GF-D8 (cell line): ENCODE results near the gene RXYLT1.
"Not testable (repeated sequence)": the region's sequence is repeated elsewhere in the genome, so short reads cannot be mapped to it uniquely, and the experiment has no call there.

Experiments
- DNase-seq: peaks from one replicate; lab custom pipeline; 2025; lab: John Stamatoyannopoulos, UW

The RXYLT1 gene

DNA sequence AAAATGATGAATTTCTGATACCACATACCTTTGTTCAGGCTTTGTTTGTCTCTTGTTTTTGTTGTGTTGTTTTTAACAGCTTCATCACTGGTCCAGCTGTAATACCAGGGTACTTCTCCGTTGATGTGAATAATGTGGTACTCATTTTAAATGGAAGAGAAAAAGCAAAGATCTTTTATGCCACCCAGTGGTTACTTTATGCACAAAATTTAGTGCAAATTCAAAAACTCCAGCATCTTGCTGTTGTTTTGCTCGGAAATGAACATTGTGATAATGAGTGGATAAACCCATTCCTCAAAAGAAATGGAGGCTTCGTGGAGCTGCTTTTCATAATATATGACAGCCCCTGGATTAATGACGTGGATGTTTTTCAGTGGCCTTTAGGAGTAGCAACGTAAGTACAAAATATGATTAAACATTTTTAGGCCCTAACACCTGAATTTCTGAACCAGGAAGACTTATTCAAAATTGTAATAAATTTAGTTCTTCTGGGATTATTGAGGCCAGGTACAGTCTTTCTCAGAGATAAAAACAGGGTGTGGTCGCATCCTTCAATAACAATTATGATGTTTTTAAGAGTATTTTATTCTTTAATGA lies 22.4 kb downstream of the RXYLT1 start:
- no peak for DNase-seq

GRCh38 chr12:63804746-63805145 lies 25.0 kb downstream of the RXYLT1 start:
- no peak for DNase-seq

DNA sequence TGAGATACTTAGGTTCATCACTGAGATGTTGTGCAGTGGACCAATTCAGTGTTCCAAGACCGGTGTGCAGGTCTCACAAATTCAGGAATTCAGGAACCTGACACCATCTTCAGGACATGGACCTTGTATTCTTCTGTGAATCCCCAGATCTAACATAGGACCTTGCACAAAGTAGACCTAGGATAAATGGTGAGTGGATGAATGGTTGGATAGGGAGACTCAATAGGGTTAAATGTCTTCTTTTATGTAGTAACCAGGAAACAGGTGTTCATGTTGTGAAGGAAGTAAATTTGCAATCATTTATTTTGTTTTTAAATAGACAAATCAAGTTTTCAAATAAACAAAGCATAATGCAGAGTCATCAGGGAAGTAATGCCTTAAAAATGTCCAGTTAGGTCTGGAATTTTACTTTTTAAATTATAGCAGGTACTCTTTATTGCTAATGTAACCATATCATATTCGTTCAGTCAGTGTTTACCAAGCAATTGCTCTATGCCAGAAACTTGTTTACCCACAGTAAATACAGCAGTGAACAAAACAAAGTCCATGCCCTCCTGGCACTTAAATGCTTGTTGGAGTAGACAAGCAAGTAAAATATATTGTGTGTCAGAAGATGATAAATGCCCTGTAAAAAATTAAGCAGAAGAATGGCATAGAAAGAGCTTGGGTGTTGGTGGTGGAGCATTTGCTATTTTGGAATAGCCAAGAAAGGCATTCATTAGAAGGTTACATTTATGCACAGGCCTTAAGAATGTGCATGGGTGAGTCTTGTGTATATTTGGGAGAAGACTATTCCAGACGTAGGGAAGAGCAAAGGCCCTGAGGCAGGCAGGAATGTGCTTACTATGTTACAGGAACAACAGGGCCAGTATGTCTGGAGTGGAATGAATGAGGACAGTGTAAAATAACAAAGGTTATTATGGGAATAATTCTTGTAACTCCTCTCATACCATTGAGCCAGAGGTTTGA lies 26.3 kb downstream of the RXYLT1 start:
- DNase-seq = no peak

GRCh38 chr12:63808631-63809030 lies 28.9 kb downstream of the RXYLT1 start:
- no peak for DNase-seq

DNA sequence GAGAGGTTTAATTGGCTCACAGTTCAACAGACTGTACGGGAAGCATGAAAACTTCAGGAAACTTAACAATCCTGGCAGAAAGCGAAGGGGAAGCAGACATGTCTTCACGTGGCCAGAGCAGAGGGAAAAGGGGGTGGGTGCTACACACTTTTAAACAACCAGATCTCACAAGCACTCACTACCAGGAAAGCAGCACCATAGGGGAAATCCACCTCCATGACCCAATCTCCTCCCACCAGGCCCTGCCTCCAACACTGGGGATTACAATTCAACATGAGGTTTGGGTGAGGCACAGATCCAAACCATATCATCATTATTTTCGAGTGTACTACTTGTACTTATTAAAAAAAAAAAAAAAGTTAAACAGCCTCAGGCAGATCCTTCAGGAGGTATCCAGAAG lies 29.9 kb downstream of the RXYLT1 start:
- DNase-seq = no peak

- no peak for DNase-seq
Observed at GRCh38 chr12:63811334-63811733, 31.6 kb downstream of the RXYLT1 start.

GRCh38 chr12:63811755-63812154 lies 32.0 kb downstream of the RXYLT1 start:
- no peak for DNase-seq

DNA sequence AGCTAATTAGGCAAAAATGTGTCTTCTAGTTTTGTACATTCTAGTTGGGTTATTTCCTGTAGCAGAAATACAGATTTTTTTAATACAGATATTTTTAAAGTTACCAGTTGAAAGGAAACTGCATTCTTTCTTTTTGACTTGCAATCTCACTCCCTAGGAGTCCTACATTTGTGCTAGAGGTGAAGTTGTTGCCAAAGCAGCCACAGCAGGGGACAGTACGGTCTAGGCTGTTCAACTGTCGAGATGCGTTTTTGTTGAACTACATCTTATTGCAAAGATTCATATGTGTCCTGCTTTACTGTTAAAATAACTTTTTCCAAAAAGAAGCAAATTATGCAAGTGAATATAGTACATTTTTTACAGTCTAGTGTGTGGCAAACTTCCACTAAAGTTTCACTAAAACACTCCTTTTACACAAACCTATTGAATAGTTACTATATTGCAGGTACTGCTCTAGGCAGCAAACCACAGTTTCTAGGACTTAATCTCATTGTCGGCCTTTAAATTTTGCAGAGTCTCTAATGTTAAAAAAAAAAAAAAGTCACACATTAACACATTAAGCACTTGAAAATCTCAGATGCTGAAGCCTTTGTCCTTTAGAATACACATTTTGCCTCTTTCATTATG lies 34.5 kb downstream of the RXYLT1 start:
- no peak for DNase-seq

DNA sequence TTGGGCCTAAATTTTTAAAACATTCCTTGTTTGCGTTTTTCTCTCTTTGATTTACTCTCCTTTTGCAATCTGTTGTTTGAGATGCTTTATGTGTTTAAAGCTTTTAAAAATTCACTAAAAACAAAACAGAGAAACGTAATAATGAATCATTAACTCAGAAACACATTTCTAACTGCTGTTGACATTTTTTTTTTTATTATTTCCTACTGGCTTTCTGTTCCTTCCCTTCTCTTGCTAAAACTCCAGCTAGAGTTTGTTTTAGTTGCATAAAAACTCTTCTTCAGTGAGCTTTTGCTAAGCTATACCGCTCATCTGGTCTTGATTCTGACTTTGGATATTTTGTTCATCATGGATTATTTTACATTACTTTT lies 35.8 kb downstream of the RXYLT1 start:
- DNase-seq = no peak

- no peak for DNase-seq
Observed at GRCh38 chr12:63816031-63816430, 36.3 kb downstream of the RXYLT1 start.

DNA sequence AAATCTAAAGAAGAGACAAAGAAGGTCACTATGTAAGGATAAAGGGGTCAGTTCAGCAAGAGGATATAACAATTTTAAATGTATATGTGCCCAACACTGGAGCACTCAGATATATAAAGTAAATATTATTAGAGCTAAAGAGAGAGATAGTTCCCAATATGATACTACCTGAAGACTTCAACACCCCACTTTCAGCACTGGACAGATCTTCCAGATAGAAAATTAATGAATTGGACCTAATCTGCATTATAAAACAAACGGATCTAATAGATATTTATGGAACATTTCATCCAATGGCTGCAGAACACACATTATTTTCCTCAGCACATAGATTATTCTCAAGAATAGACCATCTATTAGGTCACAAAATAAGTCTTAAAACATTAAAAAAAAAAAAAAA lies 40.7 kb downstream of the RXYLT1 start:
- DNase-seq = no peak

- no peak for DNase-seq
Observed at GRCh38 chr12:63821781-63822251, 42.1 kb downstream of the RXYLT1 start.

DNA sequence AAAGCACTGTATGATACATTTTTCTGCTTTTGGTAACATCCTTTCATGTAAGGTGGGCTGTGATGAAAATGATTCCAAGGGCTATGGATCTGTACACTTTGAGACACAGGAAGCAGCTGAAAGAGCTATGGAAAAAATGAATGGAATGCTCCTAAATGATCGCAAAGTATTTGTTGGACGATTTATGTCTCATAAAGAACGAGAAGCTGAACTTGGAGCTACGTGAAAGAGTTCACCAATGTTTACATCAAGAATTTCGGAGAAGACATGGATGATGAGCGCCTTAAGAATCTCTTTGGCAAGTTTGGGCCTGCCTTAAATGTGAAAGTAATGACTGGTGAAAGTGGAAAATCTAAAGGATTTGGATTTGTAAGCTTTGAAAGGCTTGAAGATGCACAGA lies 42.6 kb downstream of the RXYLT1 start:
- no peak for DNase-seq

GRCh38 chr12:63823040-63823439 lies 43.3 kb downstream of the RXYLT1 start:
- no peak for DNase-seq

DNA sequence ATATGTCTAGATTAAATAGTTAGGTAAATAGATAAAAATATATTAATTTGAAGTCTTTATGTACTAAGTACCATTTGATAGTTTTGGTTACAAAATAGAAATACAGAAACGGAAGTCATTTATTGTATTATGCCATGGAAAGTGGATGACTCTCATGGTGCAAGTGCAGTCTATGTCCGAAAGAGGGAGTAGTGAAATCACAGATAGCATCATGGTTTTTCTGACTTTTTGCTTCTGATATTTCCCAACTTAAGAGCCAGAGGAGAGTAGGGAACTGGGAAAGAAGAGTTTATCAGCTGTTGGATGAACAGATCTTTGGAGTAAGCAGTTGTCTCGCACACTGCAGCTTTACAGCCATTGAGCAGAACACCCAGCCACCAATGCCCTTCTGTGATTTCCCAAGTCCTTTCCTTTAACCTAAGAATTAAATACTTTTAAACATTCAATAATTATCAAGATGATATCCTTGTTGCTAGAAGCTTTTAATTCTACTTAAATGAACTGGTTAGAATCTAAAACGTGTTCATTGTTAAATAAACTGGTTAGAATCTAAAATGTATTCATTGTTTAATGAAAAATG lies 46.4 kb downstream of the RXYLT1 start:
- no peak for DNase-seq

DNA sequence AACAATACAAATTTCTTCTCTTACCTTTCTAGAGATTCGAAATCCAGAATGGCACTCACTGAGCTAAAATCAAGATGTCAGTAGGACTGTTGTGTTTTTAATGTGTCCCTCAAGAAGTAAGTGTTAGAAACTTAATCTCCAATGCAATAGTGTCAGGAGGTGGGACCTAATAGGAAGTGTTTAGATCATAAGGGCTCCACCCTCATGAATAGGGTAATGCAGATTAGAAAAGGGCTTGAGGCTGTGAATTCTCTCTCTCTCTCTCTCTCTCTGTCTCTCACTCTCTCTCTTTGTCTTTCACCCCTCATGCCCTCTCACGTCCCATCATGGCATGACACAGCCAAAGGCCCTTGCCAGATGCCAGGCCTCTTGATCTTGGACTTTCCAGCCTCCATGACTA lies 49.2 kb downstream of the RXYLT1 start:
- DNase-seq = no peak

DNA sequence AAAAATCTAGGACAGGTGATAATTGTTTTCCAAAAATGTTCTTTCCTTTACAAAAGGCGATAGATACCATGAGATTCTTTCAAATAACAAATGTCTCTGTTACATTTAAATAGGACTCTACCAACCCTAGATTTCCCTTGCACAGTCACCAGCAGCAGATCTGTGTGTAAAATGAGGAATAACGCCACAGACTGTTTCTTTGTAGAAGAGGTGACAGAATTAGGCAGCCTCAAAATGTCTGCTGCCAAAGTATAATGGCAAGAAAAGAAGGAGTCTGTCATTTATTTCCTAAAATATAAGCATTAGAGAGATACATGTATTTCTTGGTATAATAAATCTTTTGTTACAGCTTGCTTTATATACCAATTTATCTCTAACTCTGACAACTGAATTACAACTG lies 56.3 kb downstream of the RXYLT1 start:
- DNase-seq = no peak

DNA sequence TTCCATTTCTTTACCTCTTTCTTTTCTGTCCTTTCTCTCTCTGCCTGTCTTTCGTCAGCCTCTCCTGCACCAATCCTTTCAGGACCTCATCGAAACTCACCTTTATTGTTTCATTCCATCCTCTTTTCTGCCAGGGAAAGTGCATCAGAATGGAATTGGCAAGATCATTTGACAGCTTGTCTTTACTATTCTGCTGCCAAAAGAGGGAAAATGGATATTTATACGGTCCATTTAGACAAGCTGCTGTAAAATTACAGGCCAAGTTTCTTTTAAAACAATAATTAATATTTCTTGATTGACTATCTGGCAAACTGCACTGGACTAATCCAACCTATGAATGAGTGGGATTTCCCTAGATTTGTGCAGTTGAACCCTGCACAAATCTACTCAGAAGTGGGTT lies 57.2 kb downstream of the RXYLT1 start:
- no peak for DNase-seq

- no peak for DNase-seq
Observed at GRCh38 chr12:63838411-63838810, 58.7 kb downstream of the RXYLT1 start.

DNA sequence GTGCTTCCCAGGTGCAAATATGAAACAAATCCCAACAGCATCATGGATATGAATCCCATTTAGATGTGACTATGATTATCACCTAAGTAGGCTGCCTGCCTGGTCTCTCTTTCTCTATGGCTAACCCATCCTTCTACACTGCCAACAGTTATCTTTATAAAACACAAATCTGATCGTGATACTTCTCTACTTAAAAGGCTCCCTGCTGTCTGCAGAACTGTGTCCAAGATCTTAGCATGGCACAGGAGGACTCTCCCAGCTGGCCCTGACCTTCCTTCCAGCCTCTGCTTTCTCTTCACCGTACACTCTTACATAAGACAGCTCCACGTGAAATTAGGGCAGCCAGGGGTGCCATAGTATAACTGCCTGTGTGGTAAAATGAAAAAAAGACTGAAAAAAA lies 61.3 kb downstream of the RXYLT1 start:
- DNase-seq = no peak

DNA sequence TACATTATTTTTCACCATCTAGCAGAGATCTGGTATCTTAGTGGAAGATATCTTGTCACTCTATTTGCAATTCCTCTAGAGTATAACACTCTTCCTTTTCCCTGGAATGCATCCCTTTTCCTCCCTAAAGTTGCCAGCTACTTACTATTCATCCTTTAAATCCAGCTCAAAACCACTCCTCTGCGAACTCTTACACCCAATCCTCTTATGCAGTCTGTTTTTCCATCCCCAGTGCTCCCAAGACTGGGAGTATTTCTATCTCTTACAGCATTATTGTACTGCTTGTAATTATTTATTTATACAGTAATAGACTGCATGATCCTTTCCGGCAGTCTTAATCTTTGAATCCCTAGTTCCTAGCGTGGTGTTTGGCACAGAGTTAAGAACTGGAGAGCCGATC lies 61.9 kb downstream of the RXYLT1 start:
- DNase-seq = no peak

- DNase-seq = not testable (repeated sequence)
Observed at GRCh38 chr12:63842750-63843149, 63.0 kb downstream of the RXYLT1 start.

- DNase-seq = no peak
Observed at GRCh38 chr12:63843254-63843720, 63.6 kb downstream of the RXYLT1 start.
